Endometrial microvascular endothelial cells (primary cell): ENCODE data around the gene TTC9. TPM values are rescaled to one million over a fixed set of nuclear protein-coding genes. Genes with fewer than 3 reads are reported as not detected.

Source experiments
- in situ Hi-C: cut with HindIII; loops from 2 replicates; pipeline ENCODE4 v1.10.0; 2017; ENCODE audit warnings: low sequenced_read_pairs, low pct_unique_long_range_greater_than_20kb; ENCODE audit errors: inconsistent ontology term
- total RNA-seq: library from RNA; depleted of rRNA; stranded (reverse); fragments of >200 nt; gene quantifications from one replicate; pipeline ENCODE4 v1.2.3, GENCODE V29; 2015; ENCODE audit errors: inconsistent ontology term

Gene TTC9
- not detected for total RNA-seq

DNA sequence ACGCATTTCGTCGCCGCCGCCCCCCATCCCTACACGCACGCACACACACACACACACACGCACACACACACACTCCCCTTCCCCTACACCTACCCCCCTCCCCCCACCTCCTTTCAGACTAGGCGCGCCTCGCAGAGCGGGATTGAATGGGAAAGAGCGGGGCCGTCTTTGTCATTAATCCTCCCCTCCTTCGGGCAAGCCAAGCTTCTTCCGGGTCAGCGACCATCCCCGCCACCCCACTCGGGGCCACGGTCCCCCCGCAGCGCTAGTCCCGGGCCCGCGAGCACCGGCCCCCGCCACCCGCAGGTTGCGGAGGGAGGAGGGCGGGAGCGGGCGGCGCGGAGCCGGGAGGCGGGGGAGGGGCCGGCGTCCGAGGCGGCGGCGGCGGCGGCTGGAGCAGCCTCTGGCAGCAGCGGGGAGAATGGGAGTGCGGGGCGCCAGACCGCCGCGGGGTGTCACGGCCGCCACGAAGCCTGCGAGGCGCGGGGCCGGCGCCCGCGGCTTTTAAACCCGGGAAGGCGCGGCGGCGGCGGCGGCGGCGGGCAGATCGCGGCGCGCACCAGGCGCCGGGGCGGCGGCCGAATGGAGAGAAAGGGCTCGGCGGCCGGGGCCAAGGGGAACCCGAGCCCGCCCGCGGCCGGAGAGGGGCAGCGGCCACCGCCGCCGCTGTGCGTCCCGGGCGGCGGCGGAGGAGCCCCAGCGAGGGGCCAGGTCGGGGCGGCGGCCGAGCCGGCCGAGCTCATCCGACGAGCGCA is at the start of gene TTC9:
Gene TTC9, plus strand, starts transcription at position 369 of the 755 bp plus-strand sequence. Its CDS starts 214 bp downstream, at position 583.
- in situ Hi-C loops, result loop anchor here (10.0 kb wide), 1 partner anchor 53 kb away; no protein-coding TSS in a partner anchor

DNA sequence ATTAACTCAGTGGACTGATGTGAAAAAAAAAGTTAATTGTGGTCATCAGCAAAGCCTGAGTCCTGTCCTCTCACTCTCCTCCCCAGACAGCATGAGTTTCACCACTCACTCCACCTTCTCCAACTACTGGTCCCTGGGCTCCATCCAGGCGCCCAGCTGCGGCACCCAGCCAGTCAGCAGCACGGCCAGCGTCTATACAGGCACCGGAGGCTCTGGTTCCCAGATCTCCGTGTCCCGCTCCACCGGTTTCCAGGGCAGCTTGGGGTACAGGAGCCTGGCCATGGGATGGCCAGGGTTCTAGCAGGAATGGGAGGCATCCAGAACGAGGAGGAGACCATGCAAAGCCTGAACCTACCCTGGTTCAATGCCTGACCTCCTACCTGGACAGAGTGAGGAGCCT is 47.3 kb upstream of the TTC9 start:
- in situ Hi-C loops, result no loop called here

DNA sequence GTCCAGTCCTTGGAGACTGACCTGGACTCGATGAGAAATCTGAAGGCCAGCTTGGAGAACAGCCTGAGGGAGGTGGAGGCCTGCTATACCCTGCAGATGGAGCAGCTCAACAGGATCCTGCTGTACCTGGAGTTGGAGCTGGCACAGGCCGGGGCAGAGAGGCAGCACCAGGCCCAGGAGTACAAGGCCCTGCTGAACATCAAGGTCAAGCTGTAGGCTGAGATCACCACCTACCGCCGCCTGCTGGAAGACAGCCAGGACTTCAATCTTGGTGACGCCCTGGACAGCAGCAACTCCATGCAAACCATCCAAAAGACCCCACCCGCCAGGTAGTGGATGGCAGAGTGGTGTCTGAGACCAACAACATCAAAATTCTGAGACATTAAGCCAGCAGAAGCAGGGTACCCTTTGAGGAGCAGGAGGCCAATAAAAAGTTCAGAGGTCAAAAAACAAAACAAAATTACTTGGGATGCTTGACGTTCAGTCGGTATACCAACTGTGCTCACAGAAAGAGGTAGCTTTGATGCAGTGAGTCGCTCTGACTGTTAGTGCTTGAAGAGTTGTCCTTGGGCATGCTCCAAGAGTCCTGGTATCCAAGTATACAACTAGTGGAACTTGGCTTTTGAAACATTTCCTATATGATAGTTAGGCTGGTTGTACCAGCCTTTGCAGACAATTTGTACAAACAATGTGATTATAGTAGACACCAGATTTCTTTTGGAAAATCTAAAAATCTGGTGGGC is 46.1 kb upstream of the TTC9 start:
- in situ Hi-C loops, result no loop called here

DNA sequence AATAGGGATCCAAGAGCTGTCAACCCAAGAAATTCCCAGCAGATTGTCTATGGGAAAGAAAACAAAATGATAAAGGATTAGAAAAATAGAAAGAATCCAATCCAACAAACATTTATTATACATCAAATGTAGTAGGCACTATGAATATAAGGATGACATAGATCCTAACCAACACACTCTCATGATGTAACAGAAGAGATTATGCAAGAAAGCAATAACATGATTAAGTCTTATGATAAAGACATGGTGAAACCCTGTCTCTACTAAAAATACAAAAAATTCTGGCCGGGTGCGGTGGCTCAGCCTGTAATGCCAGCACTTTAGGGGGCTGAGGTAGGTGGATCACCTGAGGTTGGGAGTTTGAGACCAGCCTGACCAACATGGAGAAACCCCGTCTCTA is 44.0 kb upstream of the TTC9 start:
- in situ Hi-C loops, result no loop called here

DNA sequence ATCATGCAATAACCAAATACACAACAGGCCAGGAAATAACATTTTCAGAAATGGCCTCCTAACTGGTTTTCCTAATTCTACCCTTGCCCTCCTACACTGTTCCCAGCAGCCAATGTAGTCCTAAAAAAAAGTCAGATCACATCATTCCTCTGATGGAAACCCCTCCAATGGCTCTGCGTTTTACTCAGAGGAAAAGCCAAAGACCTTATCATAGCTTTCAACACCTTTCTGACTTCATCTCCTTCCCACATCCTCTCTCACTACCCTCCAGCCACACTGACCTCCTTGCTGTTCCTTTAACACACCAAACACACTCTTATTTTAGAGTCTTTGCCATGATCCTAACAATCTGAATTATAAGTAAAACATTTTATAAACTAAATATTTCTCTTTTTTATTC is 42.4 kb upstream of the TTC9 start:
- in situ Hi-C loops, result no loop called here

DNA sequence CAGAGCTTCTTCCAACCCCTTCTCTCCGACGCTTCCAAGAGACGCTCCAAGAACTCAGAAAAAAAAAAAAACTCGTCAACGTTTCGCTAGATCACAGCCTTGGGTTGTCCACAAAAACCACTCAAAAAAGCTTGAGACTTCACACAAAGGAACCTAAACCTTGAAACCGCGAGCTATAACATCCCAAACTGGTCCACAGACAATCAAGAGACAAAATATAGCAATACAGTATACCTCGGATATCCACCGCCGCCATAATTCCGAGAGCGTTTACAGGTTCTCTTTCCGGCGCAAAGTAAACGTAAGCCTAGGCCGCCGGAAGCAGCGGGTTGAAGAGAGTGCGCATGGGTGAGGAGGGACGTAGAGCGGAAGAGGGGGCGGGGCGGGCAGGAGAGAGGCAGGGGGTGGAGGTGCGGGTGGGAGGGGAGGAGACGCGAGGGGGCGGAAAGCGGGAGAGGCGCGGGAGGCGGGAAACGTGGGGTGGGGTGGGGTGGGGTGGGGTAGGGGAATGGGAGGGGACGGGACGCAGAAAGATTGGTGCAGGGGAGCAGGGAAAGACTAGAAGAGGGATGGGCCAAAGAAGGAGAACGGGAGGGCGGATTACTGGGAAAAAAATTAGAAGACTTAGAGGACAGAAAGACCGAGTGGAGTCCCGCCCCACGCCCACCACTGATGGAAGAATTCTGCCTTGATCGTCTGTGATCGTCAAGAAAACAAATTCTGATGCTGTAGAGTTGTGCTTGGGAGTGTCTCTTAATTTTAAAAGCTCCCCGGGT is 41.1 kb upstream of the TTC9 start, which contains the start of gene MED6:
Gene MED6, minus strand, starts transcription at position 274 of the 776 bp plus-strand sequence. Its CDS starts 18 bp downstream, at position 256.
- in situ Hi-C loops, result no loop called here

DNA sequence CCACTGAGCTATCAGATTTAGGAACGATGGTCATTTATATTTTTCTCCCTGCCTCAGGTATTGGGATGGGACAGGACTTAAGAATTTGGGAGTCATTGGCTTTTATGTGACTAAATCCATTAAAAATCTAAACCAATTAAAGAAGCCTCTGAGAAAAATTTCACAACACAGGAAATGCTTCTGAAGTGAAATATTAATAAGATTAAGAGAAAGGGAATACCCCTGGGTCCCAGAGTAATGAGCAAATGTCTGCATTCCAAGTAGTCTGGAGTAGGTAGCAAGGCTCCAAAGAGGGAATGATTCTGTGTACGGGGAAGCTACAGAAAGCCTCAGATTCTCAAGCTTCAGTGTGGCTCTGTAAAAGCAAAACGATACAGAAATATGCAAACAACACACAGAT is 40.6 kb upstream of the TTC9 start:
- in situ Hi-C loops, result no loop called here

DNA sequence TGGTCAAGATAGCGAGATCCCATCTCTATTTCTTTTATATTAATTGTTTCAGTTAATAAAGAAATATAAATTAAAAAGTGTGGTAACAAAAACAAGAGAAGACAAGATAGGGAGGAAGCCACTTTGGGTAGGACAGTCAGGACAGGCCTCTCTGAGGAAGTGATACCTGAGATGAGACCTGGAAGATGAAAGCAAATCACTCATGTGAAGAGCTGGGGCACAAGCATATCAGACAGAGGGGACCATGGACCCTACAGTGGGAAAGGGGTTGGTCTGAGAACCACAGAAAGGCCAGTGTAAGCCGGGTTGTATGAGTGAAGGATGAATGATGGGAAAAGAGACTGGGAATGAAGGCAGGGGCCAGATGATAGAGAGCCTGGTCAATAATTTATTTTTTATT is 39.5 kb upstream of the TTC9 start:
- in situ Hi-C loops, result no loop called here

DNA sequence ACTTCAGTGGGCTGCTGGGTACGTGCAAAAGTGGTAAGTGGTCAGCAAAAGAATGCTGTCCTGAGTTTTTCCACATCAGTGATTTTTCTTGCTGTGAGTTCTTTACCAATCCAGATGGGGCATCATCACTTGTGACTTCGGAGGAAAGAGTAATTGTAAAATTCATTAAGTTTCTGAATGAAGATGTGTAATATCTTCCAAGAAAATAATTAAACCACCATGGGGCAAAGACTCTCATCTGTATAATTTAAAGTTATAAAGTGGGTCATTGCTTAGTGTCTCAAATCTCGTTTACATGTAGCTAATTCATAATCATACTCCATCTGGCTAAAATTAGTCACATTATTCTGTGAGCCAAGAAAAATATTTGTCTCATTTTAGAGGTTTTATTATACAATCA is 30.5 kb upstream of the TTC9 start:
- in situ Hi-C loops, result no loop called here

DNA sequence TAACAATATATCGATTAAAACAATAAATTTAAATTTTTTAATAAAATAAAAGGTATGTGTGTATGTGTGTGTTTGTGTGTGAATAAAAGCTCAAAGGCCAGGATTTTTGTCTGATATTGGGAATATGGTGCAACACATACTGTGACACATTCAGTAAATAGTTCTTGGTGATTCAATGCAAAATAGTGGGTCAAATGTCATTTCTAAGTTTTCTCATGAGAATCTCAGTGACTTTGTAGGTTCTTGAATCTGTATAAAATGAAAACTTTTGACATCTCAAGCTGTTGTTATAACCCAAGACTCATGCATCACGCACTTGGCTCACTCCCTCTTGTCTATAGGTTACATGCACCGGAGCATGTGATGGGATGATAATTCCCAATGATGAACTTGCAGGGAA is 25.1 kb upstream of the TTC9 start:
- in situ Hi-C loops, result no loop called here

DNA sequence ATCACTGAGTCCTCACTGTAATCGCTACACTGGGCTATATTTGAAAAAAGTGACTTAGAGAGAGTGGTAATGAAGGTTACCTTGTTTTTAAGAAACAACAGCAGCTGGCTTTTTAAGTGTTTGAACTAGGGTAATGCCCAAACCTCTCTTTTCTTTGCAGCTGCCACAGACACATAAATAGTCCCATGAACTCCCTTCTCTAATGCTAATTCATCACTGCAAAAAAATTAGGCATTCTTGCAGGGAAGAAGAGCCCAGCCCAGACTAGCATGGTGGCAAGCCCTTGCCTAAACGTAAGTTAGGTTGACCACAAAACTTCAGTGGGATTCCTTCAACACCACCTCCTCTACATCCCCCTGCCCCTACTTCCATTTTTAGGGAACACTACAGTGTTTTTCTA is 23.4 kb upstream of the TTC9 start:
- in situ Hi-C loops, result no loop called here

DNA sequence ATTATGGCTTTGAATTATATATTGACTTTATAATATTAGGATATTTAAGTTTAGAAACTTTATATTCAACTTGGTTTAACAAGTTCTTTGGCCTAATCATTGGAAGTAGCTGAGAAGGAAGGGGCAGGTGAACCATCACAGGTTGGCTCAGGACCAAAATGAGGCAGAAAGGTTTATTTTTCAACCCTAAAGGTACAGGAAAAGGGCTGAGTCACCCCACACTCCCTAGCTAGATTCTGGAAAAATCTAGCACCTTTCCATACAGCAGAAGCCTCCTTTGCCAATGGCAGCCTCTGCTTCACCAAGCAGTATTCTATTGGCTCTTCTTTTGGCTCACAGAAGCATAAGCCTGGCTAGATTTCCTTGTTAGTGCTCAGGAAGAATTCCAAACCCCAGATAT is 22.0 kb upstream of the TTC9 start:
- in situ Hi-C loops, result no loop called here

DNA sequence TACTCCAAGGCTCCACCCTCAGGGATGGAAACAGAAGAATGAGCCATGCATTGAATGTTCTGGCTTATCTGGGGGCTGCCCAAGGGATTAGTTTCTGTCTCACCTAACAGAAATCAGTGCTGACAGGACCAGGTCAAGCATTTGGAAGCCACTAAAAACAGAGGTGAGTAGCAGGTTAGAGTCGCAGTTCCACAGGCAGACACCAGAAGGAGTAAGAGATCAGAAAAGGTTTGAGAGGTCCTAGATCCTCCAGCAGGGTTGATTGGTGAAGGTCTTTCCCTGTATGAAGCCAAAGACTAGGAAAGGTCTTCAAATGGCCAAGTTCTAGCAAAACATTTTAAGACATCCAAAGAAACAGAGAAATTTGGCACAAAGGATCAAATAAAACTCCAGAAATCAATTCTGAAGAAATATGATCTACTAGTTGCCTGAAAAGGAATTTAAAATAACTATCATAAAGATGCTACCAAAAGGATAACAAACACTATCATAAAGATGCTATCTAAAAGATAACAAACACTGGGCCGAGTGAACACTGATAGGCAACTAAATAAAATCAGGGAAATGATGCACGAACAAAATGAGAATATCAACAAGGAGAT is 19.5 kb upstream of the TTC9 start:
- in situ Hi-C loops, result no loop called here

DNA sequence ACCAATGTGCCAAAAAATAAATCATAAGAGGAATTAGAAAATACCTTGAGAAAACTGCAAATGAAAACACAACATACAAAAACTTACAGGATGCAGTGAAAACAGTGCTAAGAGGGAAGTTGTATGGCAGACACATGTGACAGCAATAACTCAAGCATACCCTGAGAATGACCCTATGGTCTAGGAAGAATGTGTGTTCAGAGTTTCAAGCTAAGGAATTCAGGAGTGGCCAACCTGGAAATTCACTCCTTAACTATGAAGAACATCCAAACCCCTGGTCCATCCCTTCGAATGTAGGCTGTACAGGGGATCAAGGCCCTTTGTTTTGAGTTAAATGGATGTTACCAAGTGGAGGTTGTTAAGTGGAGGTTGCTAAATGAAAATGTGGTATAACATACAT is 16.7 kb upstream of the TTC9 start:
- in situ Hi-C loops, result no loop called here

DNA sequence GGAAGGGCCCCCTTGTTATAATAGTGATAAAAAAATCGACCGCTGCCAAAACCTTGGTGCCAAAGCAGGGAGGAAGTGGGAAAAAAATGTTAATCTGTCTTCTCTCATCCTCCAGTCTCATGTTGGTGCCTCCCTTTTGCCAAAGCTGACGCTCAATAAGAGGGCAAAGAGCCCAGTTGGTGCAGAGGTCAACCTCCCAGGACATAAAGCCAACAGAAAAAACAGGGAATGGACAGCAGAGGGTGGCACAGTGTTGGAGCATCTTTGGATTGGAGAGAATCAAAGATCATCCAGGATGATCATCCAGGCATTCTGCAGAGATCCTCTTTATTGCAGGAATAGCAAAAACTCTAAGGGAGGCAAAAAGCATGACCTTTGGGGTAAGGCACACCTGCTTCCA is 9.8 kb upstream of the TTC9 start:
- in situ Hi-C loops, result no loop called here

DNA sequence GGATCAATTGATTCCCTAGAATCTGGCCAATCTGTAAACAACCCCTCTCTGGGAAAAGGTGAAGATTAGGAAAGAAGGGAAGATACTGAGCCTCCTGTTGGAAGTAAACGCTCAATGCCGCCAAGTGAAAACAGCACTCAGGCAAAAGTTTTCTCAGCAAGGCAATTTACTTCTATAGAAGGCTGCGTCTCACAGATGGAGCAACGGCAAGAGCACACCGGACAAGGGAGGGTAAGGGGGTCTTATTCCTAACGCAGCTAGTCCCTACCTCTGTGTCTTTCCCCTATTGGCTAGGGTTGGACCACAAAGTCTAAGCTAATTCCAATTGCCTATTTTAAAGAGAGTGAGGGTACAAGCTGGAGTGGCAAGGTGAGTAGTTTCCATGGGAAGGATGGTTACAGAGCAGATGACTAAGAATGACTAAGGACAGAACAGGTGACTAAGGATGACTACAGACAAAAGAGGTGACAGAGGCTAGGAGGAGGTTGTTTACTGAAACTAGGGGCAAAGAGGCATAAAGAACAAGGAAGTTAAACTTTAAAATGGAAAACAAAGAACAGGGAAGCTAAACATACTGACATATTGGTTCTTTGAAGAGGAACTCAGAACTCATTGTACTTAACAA is 5.6 kb upstream of the TTC9 start:
- in situ Hi-C loops, result no loop called here

DNA sequence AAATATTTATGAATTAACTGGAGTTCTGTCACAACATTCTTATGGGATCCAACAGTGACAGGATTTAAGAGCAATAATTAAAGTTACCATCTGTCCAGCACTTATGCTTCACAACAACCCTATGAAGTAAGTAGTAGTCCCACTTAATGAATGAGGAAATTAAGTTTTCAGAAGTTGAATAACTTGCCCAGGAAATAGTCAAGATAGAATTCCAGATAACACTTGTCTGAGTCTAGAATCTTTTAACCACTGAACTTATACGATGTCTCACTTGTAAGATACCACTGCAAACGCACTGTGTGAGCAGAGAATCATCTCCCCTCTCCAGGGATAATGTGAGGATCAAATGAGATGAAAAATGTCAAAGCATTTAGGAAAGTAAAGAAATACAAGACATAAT is 3.3 kb upstream of the TTC9 start:
- in situ Hi-C loops, result no loop called here

DNA sequence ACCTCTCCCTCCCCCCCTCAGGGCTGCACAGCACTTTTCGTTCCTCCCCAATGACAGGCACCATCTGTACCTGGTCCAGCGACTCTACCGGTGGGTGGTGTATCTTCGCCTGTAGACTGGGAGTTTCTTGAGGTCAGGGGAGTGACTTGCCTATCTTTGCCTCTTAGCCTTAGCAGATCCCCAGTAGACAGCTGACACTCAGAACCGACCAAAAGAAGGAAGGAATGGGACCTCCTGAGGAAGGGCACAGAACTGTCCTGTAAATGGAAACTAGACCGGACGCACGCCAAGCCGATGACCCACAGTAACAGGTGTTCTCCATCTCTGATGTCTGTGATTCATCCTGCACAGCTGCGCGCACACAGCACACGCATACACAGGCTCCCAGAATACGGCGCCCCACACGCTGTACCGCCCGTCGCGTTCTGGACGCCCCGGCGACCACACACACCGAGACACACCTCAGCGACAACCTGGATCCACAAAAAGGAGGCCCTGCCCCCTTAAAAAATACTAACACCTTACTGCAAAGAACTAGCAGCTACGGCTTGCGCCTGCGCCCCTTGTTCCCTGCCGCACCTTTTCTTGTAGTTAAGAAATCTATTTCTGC is 673 bp upstream of the TTC9 start:
- in situ Hi-C loops, result loop anchor here (10.0 kb wide), 1 partner anchor 54 kb away; no protein-coding TSS in a partner anchor
